NCI-H345 treated with DMSO at 0.1 percent for 48 hours (cell line): ENCODE measurements around the gene TGFB1I1.
"Not testable (repeated sequence)": the region's sequence is repeated elsewhere in the genome, so short reads cannot be mapped to it uniquely, and the experiment has no call there.

Experiments
- DNase-seq: peaks from one replicate; lab custom pipeline; 2025; ENCODE audit not compliant: unreplicated experiment; lab: John Stamatoyannopoulos, UW

The TGFB1I1 gene

GRCh38 chr16:31508706-31509195 lies 36.8 kb downstream of the TGFB1I1 start:
- no peak for DNase-seq

DNA sequence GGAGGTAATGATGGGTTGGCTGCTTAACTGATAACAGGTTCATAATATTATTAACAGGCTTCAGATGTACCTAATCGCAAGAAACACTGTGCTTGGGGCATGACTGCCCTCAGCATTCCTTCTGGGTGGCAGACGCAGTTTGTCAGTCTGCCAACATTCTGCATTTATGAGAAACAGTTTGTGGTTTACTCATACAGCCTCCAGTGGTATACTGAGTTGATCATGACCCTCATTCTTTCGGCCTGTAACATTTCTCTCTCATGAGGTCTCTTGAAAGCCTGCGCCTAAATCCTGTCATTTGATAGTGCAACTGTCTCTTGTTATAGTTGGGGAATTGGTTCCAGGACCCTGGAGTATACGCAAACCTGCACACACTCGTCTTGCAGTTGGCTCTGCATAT lies 41.2 kb downstream of the TGFB1I1 start:
- no peak for DNase-seq

- no peak for DNase-seq
Observed at GRCh38 chr16:31513884-31514283, 41.9 kb downstream of the TGFB1I1 start.

- DNase-seq = no peak
Observed at GRCh38 chr16:31517800-31518402, 45.9 kb downstream of the TGFB1I1 start.

GRCh38 chr16:31519759-31520431 lies 47.9 kb downstream of the TGFB1I1 start:
- DNase-seq = peak; percentile 77

DNA sequence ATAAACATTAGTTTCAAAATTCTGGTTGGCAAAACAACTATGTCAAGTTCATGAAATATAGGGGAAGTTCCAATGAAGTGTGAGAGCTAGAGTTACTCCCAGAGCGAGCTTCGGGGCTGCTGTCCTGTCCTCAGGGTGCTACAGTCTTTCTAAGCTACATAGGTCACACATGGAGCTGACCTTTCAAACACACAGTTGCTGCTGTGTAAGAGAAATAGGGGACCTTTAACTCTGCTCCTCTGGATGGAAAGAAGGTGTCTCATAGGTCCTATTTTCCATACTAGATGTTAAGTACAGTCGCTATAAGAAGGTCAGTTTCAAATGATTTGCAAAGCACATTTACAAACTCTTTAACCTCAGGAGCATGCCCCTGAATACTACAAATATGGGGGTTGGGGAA lies 49.4 kb downstream of the TGFB1I1 start:
- no peak for DNase-seq

DNA sequence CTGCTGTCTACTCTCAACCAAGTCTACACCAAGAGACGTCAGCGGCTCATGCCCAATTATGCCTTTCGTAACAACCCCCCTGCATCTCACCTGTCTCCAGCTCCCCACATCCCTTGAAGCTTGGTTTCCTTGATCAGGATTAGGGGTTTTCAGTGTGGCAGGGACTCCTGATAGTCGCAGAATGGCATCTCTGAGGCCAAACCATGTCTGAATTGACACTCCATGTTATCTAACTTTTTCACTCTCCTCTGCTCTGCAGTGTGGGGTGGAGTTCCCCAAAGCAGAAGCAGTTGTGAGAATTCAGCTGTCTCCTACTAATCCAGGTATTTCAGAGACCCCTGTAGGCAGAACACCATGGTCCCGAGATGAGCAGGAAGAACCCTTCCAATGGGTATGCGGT lies 50.1 kb downstream of the TGFB1I1 start:
- no peak for DNase-seq

DNA sequence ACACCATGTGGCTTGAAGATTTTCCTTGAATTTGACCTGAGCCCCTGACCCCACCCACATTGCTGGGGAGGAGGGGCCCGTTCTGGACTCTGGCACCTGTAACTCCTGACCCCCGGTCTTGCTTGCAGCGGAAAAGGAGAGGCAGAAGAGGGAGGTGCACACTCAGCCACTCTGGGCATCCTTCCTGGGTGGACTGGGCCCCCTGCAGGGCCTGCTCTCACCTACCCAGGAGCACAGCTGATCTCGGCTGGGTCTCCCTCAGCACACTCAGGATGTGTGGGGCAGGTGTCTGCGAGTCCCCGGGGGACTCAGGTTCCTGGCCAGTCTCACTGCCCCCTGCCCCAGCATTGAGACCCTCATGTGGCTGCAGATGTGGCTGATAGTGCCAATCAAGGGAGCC lies 51.8 kb downstream of the TGFB1I1 start:
- DNase-seq = not testable (repeated sequence)

DNA sequence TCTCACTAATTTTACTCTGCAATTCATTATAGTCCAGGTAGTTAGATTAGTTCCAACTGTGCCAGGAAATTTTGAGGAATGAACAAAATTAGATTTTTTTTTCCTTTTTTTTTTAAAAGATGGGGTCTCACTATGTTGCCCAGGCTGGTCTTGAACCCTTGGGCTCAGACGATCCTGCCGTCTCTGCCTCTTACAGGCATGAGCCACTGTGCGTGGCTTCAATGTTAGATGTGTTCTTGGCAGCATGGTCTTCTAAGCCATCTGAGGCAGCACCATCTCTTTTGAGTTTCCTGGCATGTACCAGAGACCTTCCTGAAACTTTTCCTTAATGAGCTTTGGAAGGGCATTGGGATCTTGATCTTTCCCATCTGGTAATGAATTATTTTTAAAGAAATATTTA lies 53.2 kb downstream of the TGFB1I1 start:
- DNase-seq = no peak
